ENCODE data around the gene MUS81.

Gene MUS81

GRCh38 chr11:65892661-65893317 lies 32.6 kb downstream of the MUS81 start:
- DNase-seq (ENCODE audit: low spot score): no peak

- no peak for DNase-seq (ENCODE audit: low spot score)
Measured at GRCh38 chr11:65894034-65894591, 33.9 kb downstream of the MUS81 start.

- no peak for DNase-seq (ENCODE audit: low spot score)
Measured at GRCh38 chr11:65895482-65895981, 35.3 kb downstream of the MUS81 start.

GRCh38 chr11:65896034-65896999 lies 36.1 kb downstream of the MUS81 start:
- DNase-seq (ENCODE audit: low spot score): no peak

- DNase-seq (ENCODE audit: low spot score): no peak
Measured at GRCh38 chr11:65897020-65897471, 36.8 kb downstream of the MUS81 start.

GRCh38 chr11:65898656-65899355 lies 38.6 kb downstream of the MUS81 start:
- no peak for DNase-seq (ENCODE audit: low spot score)

- DNase-seq (ENCODE audit: low spot score): no peak
Measured at GRCh38 chr11:65899356-65900124, 39.3 kb downstream of the MUS81 start.

GRCh38 chr11:65900125-65900898 lies 40.1 kb downstream of the MUS81 start, which contains the start of gene FOSL1:
TSS of gene FOSL1 (minus strand) at chr11:65900388. CDS start at chr11:65900339, 49 bp downstream.
- DNase-seq (ENCODE audit: low spot score): no peak

- DNase-seq (ENCODE audit: low spot score): no peak
Measured at GRCh38 chr11:65900899-65901180, 40.6 kb downstream of the MUS81 start.

- DNase-seq (ENCODE audit: low spot score): no peak
Measured at GRCh38 chr11:65903068-65903481, 42.8 kb downstream of the MUS81 start.

- no peak for DNase-seq (ENCODE audit: low spot score)
Measured at GRCh38 chr11:65903715-65904114, 43.5 kb downstream of the MUS81 start.

- DNase-seq (ENCODE audit: low spot score): no peak
Measured at GRCh38 chr11:65906602-65907001, 46.4 kb downstream of the MUS81 start.

- no peak for DNase-seq (ENCODE audit: low spot score)
Measured at GRCh38 chr11:65907878-65908277, 47.6 kb downstream of the MUS81 start.

GRCh38 chr11:65911682-65912568 lies 51.7 kb downstream of the MUS81 start:
- DNase-seq (ENCODE audit: low spot score): no peak

- DNase-seq (ENCODE audit: low spot score): no peak
Measured at GRCh38 chr11:65912845-65913244, 52.6 kb downstream of the MUS81 start.

- no peak for DNase-seq (ENCODE audit: low spot score)
Measured at GRCh38 chr11:65915101-65915820, 55.0 kb downstream of the MUS81 start.

- DNase-seq (ENCODE audit: low spot score): no peak
Measured at GRCh38 chr11:65915821-65916251, 55.6 kb downstream of the MUS81 start.

Measured in globus pallidus (tissue), 1 donor.